ELR (cell line): ENCODE data around the gene CNRIP1.
A peak's percentile ranks its signal among the peaks of the same experiment; 100 is the strongest.
"Not testable (repeated sequence)": the region's sequence is repeated elsewhere in the genome, so short reads cannot be mapped to it uniquely, and the experiment has no call there.

Experiments used
- DNase-seq: peaks from one replicate; pipeline ENCODE4 v3.0.0-alpha.2; 2015; ENCODE audit warnings: low read depth

CNRIP1 gene

DNA sequence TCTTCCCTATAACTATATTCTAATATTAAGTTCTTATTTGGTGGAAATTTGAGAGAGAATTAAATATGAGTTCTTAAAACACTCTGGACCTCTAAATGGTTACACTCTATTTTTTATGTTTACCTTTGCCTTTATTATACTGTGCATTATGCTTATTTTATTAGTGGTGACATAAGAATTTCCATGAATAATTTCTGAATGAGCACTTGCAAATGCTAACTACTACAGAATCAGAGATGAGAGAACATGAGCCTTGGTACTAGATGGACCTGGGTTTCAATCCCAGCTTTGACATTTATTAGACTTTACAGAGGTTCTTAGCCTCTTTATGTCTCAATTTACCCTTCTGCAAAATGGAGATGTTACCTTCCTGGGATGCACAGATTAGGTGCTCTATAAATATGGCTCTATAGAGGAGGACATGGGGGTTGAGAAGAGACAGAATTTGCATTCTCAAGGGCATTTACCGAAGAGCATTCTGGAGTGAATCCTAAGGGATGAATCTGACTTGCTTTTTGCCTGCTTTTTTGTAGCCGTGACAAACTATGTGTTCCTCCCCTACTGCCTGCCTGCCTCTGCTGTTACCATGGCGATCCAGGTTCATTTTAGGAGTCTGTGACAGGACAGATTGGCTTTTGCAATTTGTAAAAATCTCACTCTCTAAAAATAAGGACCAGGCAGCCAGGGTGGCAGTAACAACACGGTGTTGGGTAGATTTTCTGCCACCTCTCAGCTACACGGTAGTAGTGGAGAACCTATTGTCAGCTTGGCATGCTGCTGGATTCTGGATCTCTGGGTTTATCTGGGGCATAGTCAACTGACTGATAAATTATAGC lies 20.7 kb upstream of the CNRIP1 start:
- no peak for DNase-seq

DNA sequence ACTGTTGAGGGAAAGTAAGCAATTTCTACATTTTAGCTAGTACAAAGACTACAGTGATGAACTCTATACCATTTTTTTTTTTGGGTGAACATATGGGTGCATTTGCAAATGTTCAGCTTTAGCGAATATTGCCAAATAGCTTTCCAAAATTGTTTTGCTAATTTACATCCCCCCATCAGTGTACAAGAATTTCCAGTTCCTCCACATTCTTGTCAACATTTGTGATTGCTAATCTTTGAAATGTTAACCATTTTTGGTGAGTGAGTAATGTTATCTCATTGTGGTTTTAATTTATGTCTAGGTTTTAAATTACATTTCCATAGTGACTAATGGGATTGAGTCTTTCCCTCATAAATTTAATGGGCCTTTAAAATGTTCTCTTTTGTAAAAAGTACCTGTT lies 16.4 kb upstream of the CNRIP1 start:
- DNase-seq = peak; percentile 85

DNA sequence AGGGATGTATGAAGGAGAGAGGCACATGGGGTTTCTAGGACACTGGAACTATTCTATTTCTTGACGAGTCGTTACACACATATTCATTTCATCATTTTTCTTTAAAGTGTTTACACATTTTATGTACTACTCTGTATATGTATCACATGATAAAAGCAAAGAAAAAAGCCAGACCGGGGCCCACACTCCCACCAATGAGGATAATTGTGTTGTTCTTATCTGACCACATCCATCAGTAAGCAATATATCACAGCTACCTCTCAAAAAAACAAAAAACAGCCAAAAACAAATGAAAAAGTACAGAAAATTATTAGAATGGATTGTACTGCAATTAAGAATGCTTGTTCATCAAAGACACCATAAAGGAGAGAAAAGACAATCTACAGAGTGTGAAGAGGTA lies 14.2 kb upstream of the CNRIP1 start:
- no peak for DNase-seq

DNA sequence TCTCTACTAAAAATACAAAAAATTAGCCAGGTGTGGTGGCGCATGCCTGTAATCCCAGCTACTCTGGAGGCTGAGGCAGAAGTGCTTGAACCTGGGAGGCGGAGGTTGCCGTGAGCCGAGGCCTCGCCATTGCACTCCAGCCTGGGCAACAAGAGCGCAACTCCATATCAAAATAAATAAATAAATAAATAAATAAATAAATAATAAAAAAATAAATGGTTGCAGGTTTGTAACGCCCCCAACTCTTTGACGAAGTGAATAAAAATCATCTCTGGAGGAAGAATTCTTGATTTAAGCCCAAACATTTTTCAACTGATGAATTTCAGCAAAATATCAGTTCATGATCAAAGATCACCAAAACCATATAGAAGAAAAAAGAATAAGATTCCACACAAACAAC lies 13.3 kb upstream of the CNRIP1 start:
- no peak for DNase-seq

DNA sequence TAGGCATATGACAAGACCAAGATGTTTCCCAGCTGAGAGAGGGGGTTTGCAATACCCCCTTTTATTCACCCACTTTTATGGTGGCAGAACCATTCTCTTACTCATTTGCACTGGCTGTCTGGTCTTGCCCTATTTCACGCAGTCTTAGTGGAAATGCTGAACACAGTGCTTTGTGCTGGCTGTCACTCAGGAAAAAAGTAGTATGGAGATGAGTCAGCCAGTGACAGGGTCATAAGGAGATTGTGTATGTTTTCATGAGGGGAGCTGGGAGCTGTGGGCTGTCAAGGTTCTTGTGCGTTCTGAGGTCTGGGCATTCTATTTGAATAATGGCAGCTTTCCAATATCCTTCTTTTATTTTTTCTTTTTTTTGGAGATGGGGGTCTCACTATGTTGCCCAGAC lies 10.9 kb upstream of the CNRIP1 start:
- DNase-seq = peak; percentile 45

DNA sequence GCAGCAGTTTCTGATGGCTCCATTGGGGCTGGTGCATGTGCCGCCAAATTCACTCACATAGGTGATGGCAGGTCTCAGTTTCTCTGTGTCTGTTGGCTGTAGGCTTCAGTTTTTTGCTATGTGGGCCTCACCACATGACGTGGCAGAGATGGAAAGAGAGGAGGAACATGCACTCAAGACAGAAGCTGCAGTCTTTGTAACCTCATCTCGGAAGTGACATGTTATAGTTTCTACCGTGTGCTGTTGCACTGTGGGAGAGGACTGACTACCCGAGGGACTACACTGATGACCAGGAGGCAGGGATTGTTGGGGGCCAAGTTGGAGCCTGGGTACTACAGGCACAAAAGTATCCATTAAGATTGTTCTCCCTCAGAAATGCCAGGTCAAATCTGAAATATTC lies 9.2 kb upstream of the CNRIP1 start:
- no peak for DNase-seq

DNA sequence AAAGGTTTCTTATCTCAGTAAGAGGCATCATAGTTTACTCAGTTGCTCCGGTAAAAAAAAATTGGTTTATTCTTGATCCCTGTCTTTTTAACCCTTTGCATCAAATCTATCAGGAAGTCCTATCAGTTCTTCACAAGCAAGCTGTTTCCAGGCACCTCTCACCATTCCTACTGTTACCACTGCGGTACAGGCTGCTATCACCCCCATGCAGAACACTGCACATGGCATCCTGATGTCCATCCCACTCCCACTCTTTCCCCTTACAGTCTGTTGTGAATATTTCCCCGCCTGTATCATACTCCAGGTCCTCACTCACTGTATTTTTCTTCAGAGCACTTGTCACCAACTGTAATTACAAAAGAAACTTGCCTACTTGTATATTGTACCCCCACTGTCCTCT lies 5.3 kb upstream of the CNRIP1 start:
- DNase-seq = no peak

DNA sequence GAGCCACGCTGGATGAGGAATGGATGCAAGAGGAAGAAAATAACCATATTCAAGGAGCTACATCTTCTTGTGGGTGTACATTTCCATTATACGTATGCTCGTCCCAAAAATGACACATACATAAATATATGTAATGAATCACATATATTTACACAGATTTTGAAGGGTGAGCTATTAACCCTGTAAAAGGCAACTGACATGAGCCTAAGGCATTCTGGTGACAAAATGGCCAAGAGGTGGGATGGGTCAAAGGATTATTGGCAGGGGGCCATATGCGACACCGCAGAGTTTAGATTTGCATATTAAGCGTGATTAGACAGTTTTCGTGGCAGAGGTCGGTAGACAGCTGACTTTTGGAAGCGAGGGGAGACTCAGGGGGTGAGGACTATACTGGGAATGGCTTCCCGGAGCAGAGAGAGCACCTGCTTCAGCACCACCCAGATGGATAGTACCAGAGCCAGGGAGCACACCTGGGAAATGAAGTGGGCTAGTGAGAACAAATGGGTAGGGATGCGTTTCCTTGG lies 431 bp upstream of the CNRIP1 start:
- DNase-seq = no peak

DNA sequence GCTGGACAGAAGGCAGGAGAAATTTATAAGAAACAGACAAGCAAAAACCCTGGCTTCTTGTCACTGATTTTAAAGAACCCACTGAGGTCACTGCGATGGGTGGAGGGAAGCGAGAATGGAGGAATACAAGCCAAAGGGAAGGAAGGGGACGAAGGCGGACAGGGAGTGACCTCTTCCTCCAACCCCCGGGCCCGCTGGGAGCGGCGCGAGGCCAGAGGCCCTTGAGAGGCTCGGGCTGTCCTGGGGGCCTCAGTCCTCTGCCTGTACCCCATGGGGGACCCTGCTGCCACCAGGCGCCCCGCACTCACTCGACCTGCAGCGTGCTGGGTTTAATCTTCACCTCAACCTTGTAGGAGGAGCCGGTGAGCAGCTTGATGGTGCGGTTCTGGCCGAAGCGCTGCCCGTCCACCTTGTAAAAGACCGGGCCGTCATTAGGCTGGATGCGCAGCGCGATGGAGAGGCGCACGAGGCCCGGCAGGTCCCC lies 793 bp downstream of the CNRIP1 start:
- no peak for DNase-seq

DNA sequence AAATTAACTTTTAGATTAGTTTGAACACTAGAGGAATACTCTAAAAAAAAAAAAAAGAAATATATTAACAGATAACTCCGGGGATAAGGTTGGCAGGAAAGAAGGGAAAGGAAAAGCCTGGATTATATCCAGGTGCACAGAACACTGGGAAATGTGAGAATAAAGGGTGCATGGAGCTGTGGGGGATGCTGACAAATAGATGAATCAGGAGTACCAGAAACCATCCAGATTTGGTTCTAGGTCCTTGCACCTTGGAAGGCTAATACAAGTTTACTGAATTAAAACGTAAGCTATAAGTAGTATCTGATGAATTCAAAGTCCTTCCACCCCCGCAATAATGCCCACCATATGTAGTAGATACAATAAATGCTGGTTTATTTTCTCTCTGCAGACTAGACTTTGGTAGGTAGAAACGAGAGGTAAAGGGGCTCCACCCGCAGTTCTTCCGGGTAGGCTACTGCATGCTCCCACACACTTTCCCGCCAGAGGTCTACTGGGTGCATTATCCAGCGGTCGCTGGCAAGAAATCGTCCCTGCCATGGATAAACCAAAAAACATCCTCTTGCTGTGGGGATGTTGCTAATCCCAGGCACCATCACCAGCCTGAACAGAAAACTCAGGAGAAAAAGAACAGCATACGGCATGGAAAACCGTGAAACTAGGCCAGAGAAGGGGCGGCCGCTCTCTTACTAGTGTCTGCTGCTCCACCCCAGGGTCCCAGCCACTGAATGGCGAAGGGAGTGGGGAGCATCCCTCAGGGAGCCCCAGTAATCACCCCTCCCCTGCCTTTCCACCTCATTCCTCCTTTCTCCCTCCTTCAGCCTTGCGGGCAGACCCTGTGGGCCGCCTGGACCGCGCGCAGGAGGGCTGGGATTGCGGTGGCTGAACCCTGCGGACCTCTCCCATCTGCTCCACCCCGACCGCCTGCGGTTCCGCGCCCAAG lies 1.5 kb downstream of the CNRIP1 start:
- peak; percentile 54 for DNase-seq

DNA sequence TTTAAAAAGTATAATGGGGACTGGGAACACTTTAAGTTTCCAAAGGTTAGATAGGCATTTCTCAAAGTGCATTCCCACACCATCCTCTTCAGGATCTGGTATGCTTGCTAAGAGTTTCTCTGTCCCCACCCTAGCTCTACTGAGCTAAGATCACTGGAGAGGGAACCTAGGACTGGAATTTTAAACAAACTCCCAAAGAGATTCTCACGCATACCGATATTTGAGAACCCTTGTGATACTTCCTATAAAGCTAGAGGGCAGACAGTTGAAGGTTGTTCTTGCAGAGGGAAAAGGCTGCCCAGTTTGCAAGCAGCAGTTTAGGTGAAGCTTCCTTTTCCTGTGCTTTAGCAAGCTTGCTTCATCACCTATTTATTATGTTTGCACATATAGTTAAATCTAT lies 3.6 kb downstream of the CNRIP1 start:
- DNase-seq = no peak

DNA sequence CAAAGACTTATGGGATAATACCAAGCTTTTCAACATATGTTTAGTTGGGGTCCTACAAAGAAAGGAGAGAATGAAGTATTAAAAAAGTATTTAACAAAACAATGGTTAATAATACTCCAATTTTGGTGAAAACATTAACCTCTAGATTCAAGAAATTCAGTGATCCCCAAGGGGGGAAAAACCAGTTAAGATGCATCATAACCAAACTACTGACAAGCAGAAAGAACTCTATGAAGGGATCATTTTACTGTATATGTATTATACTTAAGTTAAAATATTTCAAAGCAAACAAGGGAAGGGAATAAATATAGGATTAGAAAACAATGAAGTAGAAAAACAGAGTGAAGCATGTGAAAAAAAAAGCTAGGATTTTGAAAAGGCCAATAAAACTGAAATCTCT lies 8.7 kb downstream of the CNRIP1 start:
- DNase-seq = no peak

DNA sequence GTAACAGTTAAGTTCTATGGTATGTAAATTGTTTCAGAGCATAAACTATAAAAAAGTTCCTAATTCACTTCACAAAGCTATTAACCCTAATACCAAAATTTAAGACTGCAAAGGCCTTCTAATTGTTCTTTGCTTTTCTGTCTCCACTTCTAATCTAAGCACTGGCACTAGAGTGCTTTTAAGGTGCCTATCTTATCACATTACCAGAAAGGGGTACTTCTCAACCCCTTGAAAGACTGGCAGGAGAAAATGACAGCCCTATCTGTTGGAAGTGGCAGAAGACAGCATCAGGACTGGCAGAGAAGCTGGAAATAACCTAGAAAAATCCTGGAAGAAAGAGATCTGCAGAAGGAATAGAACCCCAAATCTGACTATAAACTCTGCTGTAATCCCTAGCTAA lies 10.3 kb downstream of the CNRIP1 start:
- no peak for DNase-seq

DNA sequence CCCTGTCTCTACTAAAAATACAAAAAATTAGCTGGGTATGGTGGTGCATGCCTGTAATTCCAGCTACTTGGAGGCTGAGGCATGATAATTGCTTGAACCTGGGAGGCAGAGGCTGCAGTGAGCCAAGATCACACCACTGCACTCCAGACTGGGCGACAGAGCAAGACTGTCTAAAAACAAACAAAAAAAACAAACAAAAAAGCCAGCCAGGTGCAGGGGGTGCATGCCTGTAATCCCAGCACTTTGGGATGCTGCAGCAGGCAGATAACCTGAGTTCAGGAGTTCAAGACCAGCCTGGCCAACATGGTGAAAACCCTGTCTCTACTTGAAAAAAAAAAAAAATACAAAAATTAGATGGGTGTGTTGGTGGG lies 15.9 kb downstream of the CNRIP1 start:
- DNase-seq = not testable (repeated sequence)

DNA sequence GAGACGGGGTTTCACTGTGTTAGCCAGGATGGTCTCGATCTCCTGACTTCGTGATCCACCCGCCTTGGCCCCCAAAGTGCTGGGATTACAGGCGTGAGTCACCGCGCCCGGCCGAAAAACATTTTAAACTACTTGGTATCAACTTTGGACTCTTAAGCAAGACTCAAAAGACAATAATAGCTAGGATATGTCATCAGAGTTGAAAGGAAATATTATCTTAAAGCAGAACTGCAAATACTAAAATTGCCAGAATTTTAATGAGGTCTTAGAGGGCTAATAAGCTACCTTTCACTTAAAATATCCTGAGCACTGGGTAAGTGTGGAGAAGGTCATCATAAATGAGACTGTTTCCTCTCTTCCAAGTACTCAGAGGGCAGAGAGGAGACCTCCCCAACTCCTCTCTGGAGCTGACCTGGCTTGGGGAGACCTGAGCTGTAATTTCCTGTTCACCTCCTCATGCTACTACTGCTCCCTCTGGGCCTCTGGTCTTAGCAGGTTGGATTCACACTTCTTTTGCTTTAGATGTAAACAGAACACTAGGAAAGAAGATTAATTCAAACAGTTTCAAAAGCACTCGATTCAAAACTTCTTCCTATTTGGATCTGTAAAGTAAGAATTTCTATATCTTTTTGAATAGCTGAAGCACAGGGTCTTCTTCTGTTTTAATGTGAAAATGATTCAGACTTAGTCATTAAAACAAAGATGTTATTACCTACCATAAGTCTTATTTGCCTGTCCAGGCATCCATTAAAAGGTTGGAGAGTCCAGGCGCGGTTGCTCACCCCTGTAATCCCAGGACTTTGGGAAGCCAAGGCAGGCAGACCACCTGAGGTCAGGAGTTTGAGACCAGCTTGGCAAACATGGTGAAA lies 16.5 kb downstream of the CNRIP1 start:
- peak; percentile 31 for DNase-seq

DNA sequence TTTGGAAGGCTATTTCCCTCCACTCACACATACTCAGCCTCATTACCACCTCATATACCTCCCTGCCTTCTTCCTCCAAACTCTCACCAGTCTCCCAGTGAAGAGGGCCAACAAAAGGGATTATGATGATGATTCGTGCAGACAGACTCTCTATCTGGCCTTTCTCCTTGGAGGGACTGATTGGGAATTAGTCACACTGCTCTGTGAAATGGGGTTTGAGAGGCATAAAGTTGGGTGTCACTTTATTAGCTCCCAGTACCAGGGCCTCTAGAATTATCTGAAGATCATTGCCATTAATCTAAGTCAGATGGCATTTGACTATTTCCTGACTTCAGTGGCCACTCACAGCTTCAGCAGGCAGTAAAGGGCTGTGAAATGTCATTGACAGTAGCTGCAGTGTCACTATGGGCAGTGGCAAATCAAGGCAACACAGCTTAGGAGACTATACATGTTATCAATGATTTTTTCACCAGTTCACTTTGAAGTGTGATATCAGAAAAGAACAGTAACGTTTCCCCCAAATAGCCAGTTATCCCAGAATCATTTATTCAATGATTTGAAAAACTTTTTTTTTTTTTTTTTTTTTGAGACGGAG lies 17.4 kb downstream of the CNRIP1 start:
- DNase-seq = peak; percentile 47

DNA sequence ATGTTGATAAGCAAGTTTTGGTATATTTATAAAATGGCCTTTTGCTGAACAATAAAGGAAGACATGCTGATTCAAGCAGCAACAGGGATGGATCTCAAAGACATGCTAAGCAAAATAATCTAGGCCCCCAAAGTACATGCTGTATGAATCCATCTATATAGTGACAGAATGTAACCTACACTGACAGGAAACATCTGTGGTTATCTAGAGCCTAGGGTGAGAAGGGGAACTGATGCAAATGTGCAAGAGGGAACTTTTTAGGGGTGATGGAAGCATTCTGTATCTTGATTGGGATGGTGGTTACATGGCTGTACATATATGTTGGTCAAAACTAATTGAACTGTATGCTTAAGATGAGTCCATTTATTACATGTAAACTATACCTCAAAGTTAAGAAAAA lies 24.2 kb downstream of the CNRIP1 start:
- no peak for DNase-seq

DNA sequence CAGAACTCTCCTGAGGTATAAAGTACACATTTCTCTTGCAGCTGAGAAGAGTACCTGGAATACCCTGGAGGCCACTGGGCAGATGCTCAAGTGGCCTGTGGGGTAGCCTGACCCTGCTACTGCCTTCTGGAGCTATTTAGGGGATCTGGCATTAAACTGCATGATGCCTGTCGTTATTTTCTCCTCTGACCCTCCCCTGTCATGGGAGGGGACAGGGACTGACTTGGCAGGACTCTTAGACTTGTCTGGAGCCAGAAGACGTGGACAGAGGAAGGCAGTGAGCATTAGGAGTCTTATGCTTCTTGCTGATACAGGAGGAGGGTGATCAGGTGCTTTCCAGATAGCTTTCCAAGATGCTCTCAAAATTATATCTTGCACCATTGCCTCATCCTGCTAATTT lies 24.8 kb downstream of the CNRIP1 start:
- DNase-seq = no peak

DNA sequence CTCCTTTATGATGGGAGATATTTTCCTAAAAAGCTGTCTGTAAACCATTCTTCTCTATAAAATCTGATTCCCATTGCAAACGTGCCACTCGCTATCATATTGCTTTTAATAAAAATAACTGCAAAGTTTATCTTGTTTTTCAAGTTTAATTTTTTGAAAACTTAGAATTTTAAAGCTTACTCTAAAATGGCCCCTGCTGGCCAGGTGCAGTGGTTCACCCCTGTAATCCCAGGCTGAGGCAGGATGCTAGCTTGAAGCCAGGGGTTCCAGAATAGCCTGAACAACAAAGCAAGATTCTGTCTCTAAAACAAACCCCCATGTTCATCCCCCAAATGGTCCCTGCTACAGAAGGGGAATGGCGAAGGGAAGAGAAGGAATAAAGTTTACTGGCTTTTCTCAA lies 25.6 kb downstream of the CNRIP1 start:
- no peak for DNase-seq

DNA sequence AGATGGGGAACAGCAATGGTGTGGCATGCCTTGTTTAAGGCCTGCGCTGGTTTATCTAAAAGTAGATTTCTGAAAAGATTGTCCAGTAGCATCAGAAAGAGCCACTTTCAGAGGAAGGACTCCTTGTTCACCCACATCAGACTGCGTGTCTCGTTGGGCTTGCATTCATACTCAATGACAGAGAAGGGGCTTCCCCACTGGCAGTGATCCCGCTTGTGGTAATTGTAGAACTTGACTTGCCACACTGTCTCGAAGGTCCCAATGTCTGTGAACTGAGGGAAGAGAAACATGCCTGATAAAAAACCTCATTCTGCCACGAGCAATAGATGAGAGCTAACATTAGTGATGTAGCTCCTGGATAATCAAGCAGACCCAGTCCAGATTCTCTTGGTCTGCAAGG lies 26.0 kb downstream of the CNRIP1 start:
- no peak for DNase-seq

DNA sequence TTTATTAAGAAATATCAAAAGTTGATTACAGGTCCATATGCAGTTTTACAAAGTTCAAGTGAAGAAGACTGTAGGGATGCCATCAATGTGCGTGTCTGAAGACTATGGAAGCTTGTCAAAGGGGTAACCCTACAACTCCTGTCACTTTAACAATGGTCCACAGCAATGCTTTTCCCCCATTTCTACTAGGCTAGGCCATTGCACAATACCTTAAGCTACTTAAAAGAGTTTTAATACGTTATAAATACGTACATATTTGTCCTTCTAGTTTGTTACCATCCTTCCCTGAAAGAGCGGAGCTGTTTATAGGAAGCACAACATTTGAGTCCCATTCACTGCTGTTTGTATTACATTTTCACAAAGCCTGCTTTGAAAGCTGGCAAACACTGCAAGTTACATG lies 26.7 kb downstream of the CNRIP1 start:
- DNase-seq = no peak
